Measurements from ENCODE around the gene CEP19. TPM values are rescaled to one million over a fixed set of nuclear protein-coding genes. Genes with fewer than 3 reads are reported as not detected.
A peak's percentile ranks its signal among the peaks of the same experiment; 100 is the strongest.

CEP19 gene
- total RNA-seq, 1 experiment from 2014 or later, result 1.3 TPM

DNA sequence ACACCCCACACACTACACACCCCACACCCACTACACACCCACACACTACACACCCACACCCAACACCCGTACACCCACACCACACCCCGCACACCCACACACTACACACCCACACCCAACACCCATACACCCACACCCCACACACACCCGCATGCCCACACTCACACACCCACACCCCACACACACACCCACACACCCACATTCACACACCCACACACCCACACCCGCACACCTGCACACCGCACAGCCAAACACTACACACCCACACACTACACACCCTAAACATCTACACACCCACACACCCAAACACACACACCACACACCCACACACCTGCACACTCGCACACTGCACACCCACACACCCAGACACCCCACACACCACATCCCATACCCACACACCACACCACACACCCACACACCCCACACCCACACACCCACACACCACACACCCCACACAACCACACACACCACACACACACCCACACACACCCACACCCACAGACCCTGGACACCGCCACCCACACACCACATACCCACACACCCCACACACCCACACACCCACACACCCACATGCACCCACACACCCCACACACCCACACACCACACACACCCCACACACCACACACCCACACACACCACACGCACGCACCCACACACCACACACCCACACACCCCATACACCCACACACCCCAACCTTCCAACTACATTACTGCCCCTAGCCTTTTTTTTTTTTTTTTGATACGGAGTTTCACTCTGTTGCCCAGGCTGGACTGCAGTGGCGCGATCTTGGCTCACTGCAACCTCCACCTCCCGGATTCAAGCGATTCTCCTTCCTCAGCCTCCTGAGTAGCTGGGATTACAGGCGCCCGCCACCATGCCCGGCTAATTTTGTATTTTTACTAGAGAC lies 16.9 kb downstream of the CEP19 start:
- Histone ChIP-seq H4K5ac (ENCODE audit: insufficient read length, low read depth, low read length) (no peak overlapping the region), H4K20me1 (ENCODE audit: control insufficient read depth, insufficient read depth, insufficient read length) (no peaks in the 10 kb centered on the region), H2BK5ac (ENCODE audit: insufficient read length, low read length) (no peak overlapping the region), H2BK120ac (ENCODE audit: low read depth, low read length, poor library complexity, severe bottlenecking) (no peak overlapping the region), H3K23me2 (ENCODE audit: insufficient read length, low read depth, low read length, poor library complexity, severe bottlenecking) (no peaks in the 10 kb centered on the region), H3K9me3 (ENCODE audit: control insufficient read depth, low read depth, low read length) (no peaks in the 10 kb centered on the region), H3T11ph (ENCODE audit: low read length) (no peak overlapping the region), H3K23ac (ENCODE audit: insufficient read length, low read depth, low read length) (no peak overlapping the region), H3K56ac (ENCODE audit: insufficient read length, low read depth, low read length) (no peak overlapping the region), H4K8ac (replicated peaks; ENCODE audit: insufficient read length, low read depth, low read length) (no peak overlapping the region), H3K79me1 (ENCODE audit: insufficient read depth, low read depth, low read length, poor library complexity, severe bottlenecking) (no peaks in the 10 kb centered on the region), H3K27ac (ENCODE audit: insufficient read length, low read depth, low read length) (no peak overlapping the region), H3K14ac (ENCODE audit: insufficient read depth, low read length) (no peak overlapping the region), H3K79me2 (ENCODE audit: insufficient read depth, low read length) (no peaks in the 10 kb centered on the region), H3K18ac (ENCODE audit: insufficient read length, low read depth, low read length) (peak overlapping the region; percentile 40), H3K9ac (ENCODE audit: extremely low read depth, insufficient read length, low read length) (no peak overlapping the region), H2BK15ac (ENCODE audit: low read depth, low read length) (no peak overlapping the region; the same call in 1 of the 2 replicates), H3K4ac (ENCODE audit: low read depth, low read length) (no peak overlapping the region; the same call in 1 of the 2 replicates), H3K4me2 (ENCODE audit: insufficient read depth, insufficient read length, low read length) (no peak overlapping the region), H2BK12ac (ENCODE audit: insufficient read length, low read depth, low read length) (no peak overlapping the region), H3K27me3 (ENCODE audit: insufficient read depth, low read length) (no peaks in the 10 kb centered on the region), H2AFZ (ENCODE audit: low read length) (no peak overlapping the region), H2BK20ac (ENCODE audit: low read depth, low read length, poor library complexity, severe bottlenecking) (no peak overlapping the region), H2AK5ac (ENCODE audit: insufficient read length, low read length) (no peak overlapping the region), H4K91ac (ENCODE audit: insufficient read length, low read depth, low read length) (no peak overlapping the region), H3K4me1 (ENCODE audit: insufficient read depth, low read length) (no peaks in the 10 kb centered on the region)
- Mint-ChIP-seq H3K27me3 (ENCODE audit: low read depth) (no peaks in the 10 kb centered on the region), H3K4me1 (no peaks in the 10 kb centered on the region), H3K4me3 (no peak overlapping the region), H3K9me3 (peaks cover 0 to 2% of the 10 kb centered on the region in 2 experiments; a peak in 1 of 5 replicates), H3K36me3 (ENCODE audit: insufficient read depth in 1 of 3, low read depth in 3 of 3) (no peaks in the 10 kb centered on the region), H3K27ac (peak overlapping the region in 1 of 3 experiments; percentile 40; a peak in 1 of 7 replicates)
- DNase-seq, result no peak
- TF ChIP-seq, protein P1, sequence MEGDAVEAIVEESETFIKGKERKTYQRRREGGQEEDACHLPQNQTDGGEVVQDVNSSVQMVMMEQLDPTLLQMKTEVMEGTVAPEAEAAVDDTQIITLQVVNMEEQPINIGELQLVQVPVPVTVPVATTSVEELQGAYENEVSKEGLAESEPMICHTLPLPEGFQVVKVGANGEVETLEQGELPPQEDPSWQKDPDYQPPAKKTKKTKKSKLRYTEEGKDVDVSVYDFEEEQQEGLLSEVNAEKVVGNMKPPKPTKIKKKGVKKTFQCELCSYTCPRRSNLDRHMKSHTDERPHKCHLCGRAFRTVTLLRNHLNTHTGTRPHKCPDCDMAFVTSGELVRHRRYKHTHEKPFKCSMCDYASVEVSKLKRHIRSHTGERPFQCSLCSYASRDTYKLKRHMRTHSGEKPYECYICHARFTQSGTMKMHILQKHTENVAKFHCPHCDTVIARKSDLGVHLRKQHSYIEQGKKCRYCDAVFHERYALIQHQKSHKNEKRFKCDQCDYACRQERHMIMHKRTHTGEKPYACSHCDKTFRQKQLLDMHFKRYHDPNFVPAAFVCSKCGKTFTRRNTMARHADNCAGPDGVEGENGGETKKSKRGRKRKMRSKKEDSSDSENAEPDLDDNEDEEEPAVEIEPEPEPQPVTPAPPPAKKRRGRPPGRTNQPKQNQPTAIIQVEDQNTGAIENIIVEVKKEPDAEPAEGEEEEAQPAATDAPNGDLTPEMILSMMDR (conservative IDR thresholded peaks at IDR 0.05), result no peak
- 100% methylated on average over 6 of the region's 17 CpGs for WGBS (ENCODE audit: extremely low coverage, insufficient read length, low lambda C conversion rate)
